Trophoblast cell (in vitro differentiated cells and primary cell): ENCODE data around the gene QPRT.
A peak's percentile ranks its signal among the peaks of the same experiment; 100 is the strongest.
"Not testable (repeated sequence)": the region's sequence is repeated elsewhere in the genome, so short reads cannot be mapped to it uniquely, and the experiment has no call there.

ENCODE experiments used
- DNase-seq, 2 donors: peaks; one replicate each; pipeline ENCODE4 v3.0.0-alpha.2; 2016
- H2AFZ ChIP-seq: 2 replicates; pipeline ENCODE4 v1.6.1; 2013; ENCODE audit warnings: low read length, moderate library complexity, mild to moderate bottlenecking; ENCODE audit not compliant: insufficient read depth, poor library complexity
- H2AK5ac ChIP-seq: 2 replicates; pipeline ENCODE4 v1.6.1; 2013; ENCODE audit warnings: mild to moderate bottlenecking, low read length
- H2BK120ac ChIP-seq: 2 replicates; pipeline ENCODE4 v1.6.1; 2013; ENCODE audit warnings: low read length, mild to moderate bottlenecking, moderate library complexity; ENCODE audit not compliant: insufficient read depth, poor library complexity
- H2BK12ac ChIP-seq: 2 replicates; pipeline ENCODE4 v1.6.1; 2013; ENCODE audit warnings: mild to moderate bottlenecking, low read length, moderate library complexity
- H2BK5ac ChIP-seq: 2 replicates; pipeline ENCODE4 v1.6.1; 2013; ENCODE audit warnings: low read length, low read depth, moderate library complexity, mild to moderate bottlenecking; ENCODE audit not compliant: poor library complexity
- H3K14ac ChIP-seq: 2 replicates; pipeline ENCODE4 v1.6.1; 2013; ENCODE audit warnings: mild to moderate bottlenecking, low read length
- H3K18ac ChIP-seq: 2 replicates; pipeline ENCODE4 v1.6.1; 2013; ENCODE audit warnings: mild to moderate bottlenecking, low read length
- H3K23ac ChIP-seq: 2 replicates; pipeline ENCODE4 v1.6.1; 2013; ENCODE audit warnings: low read length
- H3K27ac ChIP-seq: 2 replicates; pipeline ENCODE4 v1.5.1; 2013; ENCODE audit warnings: low read depth, mild to moderate bottlenecking, inconsistent platforms, low read length, moderate library complexity
- H3K27me3 ChIP-seq: 2 replicates; pipeline ENCODE4 v1.6.1; 2013; ENCODE audit warnings: inconsistent platforms, mild to moderate bottlenecking, low read length, moderate library complexity; ENCODE audit not compliant: insufficient read depth
- H3K36me3 ChIP-seq, 2 experiments: 1 replicate in 1 of 2; 2 replicates in 1 of 2; pipeline ENCODE4 v1.6.1; 2013; ENCODE audit warnings: low read length in 2 of 2, mild to moderate bottlenecking in 2 of 2, moderate library complexity in 1 of 2; ENCODE audit not compliant: insufficient read depth in 2 of 2, control insufficient read depth in 1 of 2
- H3K4ac ChIP-seq: 2 replicates; pipeline ENCODE4 v1.6.1; 2013; ENCODE audit warnings: low read depth, mild to moderate bottlenecking, low read length, moderate library complexity
- H3K4me1 ChIP-seq, 2 experiments: 1 replicate in 1 of 2; 2 replicates in 1 of 2; pipeline ENCODE4 v1.6.1; 2013; ENCODE audit warnings: low read length in 2 of 2, mild to moderate bottlenecking in 2 of 2, moderate library complexity in 1 of 2; ENCODE audit not compliant: insufficient read depth in 2 of 2, control insufficient read depth in 1 of 2
- H3K4me2 ChIP-seq: 2 replicates; pipeline ENCODE4 v1.6.1; 2013; ENCODE audit warnings: inconsistent platforms, mild to moderate bottlenecking, low read length, moderate library complexity
- H3K4me3 ChIP-seq: 2 replicates; pipeline ENCODE4 v1.5.1; 2013; ENCODE audit warnings: mild to moderate bottlenecking, low read depth, low read length, inconsistent platforms
- H3K79me1 ChIP-seq: one replicate; pipeline ENCODE4 v1.6.1; 2013; ENCODE audit warnings: low read length
- H3K79me2 ChIP-seq: 2 replicates; pipeline ENCODE4 v1.6.1; 2013; ENCODE audit warnings: low read length, mild to moderate bottlenecking; ENCODE audit not compliant: control insufficient read depth, insufficient read depth, poor library complexity
- H3K9ac ChIP-seq: 2 replicates; pipeline ENCODE4 v1.6.1; 2013; ENCODE audit warnings: mild to moderate bottlenecking, low read length
- H3K9me3 ChIP-seq: 2 replicates; pipeline ENCODE4 v1.6.1; 2013; ENCODE audit warnings: low read depth, mild to moderate bottlenecking, control low read depth, inconsistent platforms, low read length; ENCODE audit not compliant: insufficient read depth
- H4K12ac ChIP-seq: 2 replicates; pipeline ENCODE4 v1.6.1; 2013; ENCODE audit warnings: low read depth, mild to moderate bottlenecking, low read length, moderate library complexity
- H4K8ac ChIP-seq: 2 replicates; pipeline ENCODE4 v1.6.1; 2013; ENCODE audit warnings: low read depth, mild to moderate bottlenecking, low read length, moderate library complexity
- H4K91ac ChIP-seq: one replicate; pipeline ENCODE4 v1.6.1; 2013; ENCODE audit warnings: low read depth, mild to moderate bottlenecking, low read length, moderate library complexity
- WGBS: extraction: QIAGEN DNeasy Blood & Tissue Kit; methylation state at CpG from one replicate; pipeline ENCODE4 v1.1.7; 2013; ENCODE audit warnings: missing lambda C conversion rate; ENCODE audit not compliant: insufficient read length, insufficient coverage; ENCODE audit errors: extremely low coverage; 5-methylcytosine and 5-hydroxymethylcytosine counted together

Gene QPRT

DNA sequence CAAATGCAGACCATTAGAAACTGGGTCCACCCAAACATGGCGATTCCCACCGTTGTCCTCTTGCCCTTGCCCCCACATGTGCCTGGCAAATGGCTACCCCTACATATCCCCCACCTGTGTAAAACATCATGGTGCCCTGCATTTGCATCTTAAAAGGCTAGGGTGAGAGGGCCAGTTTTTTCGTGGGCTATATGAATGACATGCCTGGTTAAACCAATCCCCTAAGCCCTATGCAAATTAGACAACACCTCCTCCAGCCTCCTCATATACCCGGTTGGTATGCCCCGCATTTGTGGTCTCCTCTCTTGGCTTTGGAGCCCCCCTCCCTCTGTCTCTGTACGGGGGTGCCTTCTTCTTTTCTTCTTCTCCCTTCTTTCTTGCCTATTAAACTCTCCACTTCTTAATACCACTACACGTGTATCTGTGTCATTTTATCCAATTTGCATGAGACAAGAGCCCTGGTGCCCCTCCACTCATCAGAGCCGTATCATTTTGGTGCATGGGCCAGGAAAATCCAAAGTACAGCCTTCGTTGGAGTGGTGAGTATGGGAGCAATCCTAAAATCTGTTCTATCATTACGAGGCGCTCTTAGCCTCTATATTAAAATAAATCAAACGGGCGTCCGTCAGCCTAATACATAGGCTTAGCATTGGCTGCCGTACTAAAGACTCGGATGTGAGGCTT, 30.1 kb downstream of the QPRT start:
- Histone ChIP-seq H2BK5ac (no peak overlapping the region), H3K27me3 (no peaks in the 10 kb centered on the region), H3K36me3 (no peaks in the 10 kb centered on the region), H3K9me3 (no peaks in the 10 kb centered on the region), H3K9ac (no peak overlapping the region), H3K18ac (no peak overlapping the region), H3K23ac (no peak overlapping the region), H2BK12ac (peak overlapping the region; percentile 38), H3K4me2 (peak overlapping the region; percentile 33), H2AK5ac (no peak overlapping the region), H3K4ac (no peak overlapping the region), H3K4me1 (peaks cover 2 to 3% of the 10 kb centered on the region in 2 experiments), H4K91ac (no peak overlapping the region), H3K79me2 (no peaks in the 10 kb centered on the region), H4K12ac (no peak overlapping the region), H3K14ac (no peak overlapping the region), H2AFZ (no peak overlapping the region), H4K8ac (no peak overlapping the region), H3K27ac (no peak overlapping the region), H3K4me3 (no peak overlapping the region), H2BK120ac (no peak overlapping the region), H3K79me1 (no peaks in the 10 kb centered on the region)
- no CpG with 5 or more reads among the region's 16 CpGs for WGBS
- DNase-seq = no peak

DNA sequence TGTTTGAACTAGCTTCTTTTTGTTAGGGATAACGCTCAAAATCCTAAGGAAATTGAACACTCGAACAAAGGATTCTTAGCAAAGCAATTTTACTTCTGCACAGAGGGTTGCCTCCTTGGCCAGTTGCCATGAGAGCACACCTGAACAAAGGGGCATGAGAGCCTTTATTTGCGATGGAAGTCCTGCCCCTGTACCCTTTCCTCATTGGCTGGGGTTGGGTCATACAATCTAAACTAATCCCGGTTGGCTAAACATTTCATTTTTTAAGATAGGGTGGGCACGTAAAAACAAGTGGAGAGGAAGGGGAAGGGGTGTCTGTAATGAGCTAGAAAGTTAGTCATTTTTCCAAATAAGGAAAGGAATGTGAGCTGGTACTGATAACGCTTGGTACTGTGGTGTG, 30.7 kb downstream of the QPRT start:
- not testable (repeated sequence) for H3K4ac ChIP-seq, H3K36me3 ChIP-seq, DNase-seq, H3K9ac ChIP-seq, H3K18ac ChIP-seq, H3K79me2 ChIP-seq, H2BK120ac ChIP-seq, H2BK5ac ChIP-seq, H4K8ac ChIP-seq, H2AFZ ChIP-seq, H4K91ac ChIP-seq, H2AK5ac ChIP-seq, H3K79me1 ChIP-seq, H3K27me3 ChIP-seq, H4K12ac ChIP-seq, H3K23ac ChIP-seq, H3K27ac ChIP-seq, H3K9me3 ChIP-seq, H3K4me3 ChIP-seq, H3K4me1 ChIP-seq, H3K14ac ChIP-seq
- peak overlapping the region; percentile 38 for H2BK12ac ChIP-seq
- no CpG with 5 or more reads among the region's 6 CpGs for WGBS
- peak overlapping the region; percentile 33 for H3K4me2 ChIP-seq

DNA sequence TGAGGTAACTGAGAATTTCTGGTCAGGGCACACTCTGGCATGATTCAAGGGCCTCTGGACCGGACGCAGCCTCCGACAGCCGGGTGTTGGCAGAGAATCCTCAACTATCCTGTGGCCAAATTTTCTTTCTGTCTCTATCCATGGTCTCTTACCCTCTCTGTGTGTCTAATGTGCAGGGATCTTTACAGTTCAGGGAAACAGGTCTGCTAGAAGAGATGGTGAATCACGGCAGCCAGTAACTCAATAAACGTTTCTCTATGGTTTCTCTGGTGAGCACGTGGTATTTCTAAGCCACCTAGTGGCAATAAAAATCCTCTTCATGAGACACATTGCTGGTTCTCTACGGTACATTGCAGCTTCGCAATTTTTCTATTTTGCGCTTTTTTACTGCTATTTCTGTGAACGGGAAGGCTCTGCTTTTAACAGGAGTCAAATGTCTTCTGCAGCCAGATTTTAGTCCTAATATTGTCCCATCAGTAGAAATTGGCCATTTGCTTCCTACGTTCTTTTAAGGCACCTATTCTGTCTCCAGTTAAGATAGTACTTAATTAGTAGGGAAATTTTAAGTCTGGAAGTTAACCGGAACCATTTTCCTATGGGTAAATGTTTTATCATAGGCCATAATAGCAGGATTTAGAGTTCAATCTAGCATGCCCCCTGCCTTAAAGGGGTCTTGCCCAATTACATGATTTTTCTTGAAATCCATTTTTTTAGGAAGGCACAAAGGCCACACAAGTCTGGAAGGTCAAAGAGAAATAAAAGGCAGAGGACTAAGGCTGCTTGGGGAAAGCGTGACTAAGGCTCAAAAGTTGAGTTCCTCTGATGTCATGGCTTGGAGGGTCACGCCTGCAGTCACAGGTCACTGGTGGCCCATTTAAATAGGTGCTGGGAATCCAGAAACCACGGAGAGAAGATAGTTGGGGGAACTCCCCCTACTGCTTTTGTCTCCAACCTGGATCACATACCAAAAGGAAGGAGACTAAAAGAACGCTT, 31.5 kb downstream of the QPRT start:
- Histone ChIP-seq H3K9ac (peak overlapping the region; percentile 31), H2BK120ac (no peak overlapping the region), H4K12ac (no peak overlapping the region), H3K23ac (no peak overlapping the region), H3K36me3 (no peaks in the 10 kb centered on the region), H3K79me2 (no peaks in the 10 kb centered on the region), H4K8ac (no peak overlapping the region), H4K91ac (no peak overlapping the region), H2BK12ac (peak overlapping the region; percentile 30), H3K9me3 (no peaks in the 10 kb centered on the region), H3K27ac (peak overlapping the region; percentile 21), H2BK5ac (no peak overlapping the region), H3K14ac (no peak overlapping the region), H3K27me3 (no peaks in the 10 kb centered on the region), H3K79me1 (no peaks in the 10 kb centered on the region), H3K18ac (no peak overlapping the region), H2AFZ (no peak overlapping the region), H3K4me2 (peak overlapping the region; percentile 48), H3K4me1 (peaks cover 2 to 3% of the 10 kb centered on the region in 2 experiments), H3K4me3 (no peak overlapping the region), H2AK5ac (no peak overlapping the region), H3K4ac (no peak overlapping the region)
- whole genome bisulfite sequencing = no CpG with 5 or more reads among the region's 17 CpGs
- DNase-seq = peak; percentile 56 to 84

DNA sequence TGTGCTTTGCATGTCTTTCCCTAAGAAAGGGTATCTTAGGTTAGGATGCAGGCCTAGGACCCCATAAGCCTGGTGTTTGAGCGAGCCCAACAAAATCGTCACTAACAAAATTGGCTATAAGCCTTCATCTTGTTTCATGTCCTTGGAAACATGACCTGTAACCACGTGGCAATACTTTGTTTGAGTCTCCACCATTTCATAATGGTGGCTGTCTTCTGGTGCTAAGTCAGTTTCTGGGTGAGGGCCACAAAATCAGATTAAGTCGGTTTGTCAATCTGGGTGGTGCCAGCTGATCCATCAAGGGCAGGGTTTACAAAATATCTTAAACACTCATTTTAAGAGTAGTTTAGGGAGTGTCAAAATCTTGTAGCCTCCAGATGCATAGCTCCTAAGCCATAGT, 33.8 kb downstream of the QPRT start:
- no peak overlapping the region for H3K18ac ChIP-seq
- WGBS = no CpG with 5 or more reads among the region's 4 CpGs

More for the DNA sequence above, 33.8 kb downstream of the QPRT start:
- Histone ChIP-seq H2AFZ (no peak overlapping the region), H3K27me3 (no peaks in the 10 kb centered on the region), H2BK5ac (no peak overlapping the region), H4K12ac (no peak overlapping the region), H4K8ac (no peak overlapping the region), H3K27ac (no peak overlapping the region), H3K14ac (no peak overlapping the region), H3K9ac (no peak overlapping the region), H3K4ac (no peak overlapping the region), H2BK120ac (no peak overlapping the region), H2BK12ac (no peak overlapping the region), H3K79me1 (no peaks in the 10 kb centered on the region), H2AK5ac (no peak overlapping the region), H4K91ac (no peak overlapping the region), H3K4me2 (no peak overlapping the region), H3K4me1 (peaks cover 2 to 3% of the 10 kb centered on the region in 2 experiments), H3K36me3 (no peaks in the 10 kb centered on the region), H3K23ac (no peak overlapping the region), H3K79me2 (no peaks in the 10 kb centered on the region), H3K4me3 (no peak overlapping the region), H3K9me3 (no peaks in the 10 kb centered on the region)
- no peak for DNase-seq
